IMR-90 (cell line): ENCODE data around the gene ZNF84.

Experiments used
- BHLHE40 ChIP-seq: fragments of 150-350 bp; IDR thresholded peaks from 2 replicates; pipeline ENCODE4 v1.6.1; 2016; ENCODE audit warnings: mild to moderate bottlenecking, low read depth, low read length
- FOS ChIP-seq: fragments of 150-350 bp; IDR thresholded peaks from 2 replicates; pipeline ENCODE4 v1.6.1; 2016; ENCODE audit warnings: low read depth, low read length
- POLR2A ChIP-seq: IDR thresholded peaks from 2 replicates; pipeline ENCODE4 v1.6.1; 2012; ENCODE audit warnings: mild to moderate bottlenecking, low read depth, low read length
- RAD21 ChIP-seq: IDR thresholded peaks from 2 replicates; pipeline ENCODE4 v1.6.1; 2012; ENCODE audit warnings: low read length, improper control_type of control experiment
- RCOR1 ChIP-seq: IDR thresholded peaks from 2 replicates; pipeline ENCODE4 v1.6.1; 2012; ENCODE audit warnings: mild to moderate bottlenecking, low read length, improper control_type of control experiment; ENCODE audit not compliant: insufficient replicate concordance
- RFX5 ChIP-seq: IDR thresholded peaks from 2 replicates; pipeline ENCODE4 v1.8.0; 2012; ENCODE audit warnings: low read depth, mild to moderate bottlenecking, low read length, moderate library complexity
- TF ChIP-seq, protein P1 (sequence below): conservative IDR thresholded peaks from 2 replicates; pipeline ENCODE4 v1.5.1; 2012; ENCODE audit warnings: mild to moderate bottlenecking, low read depth, low read length, improper control_type of control experiment
- TF ChIP-seq, protein P2 (sequence below): fragments of 150-350 bp; IDR thresholded peaks from 2 replicates; pipeline ENCODE4 v1.6.1; 2017; ENCODE audit warnings: mild to moderate bottlenecking, antibody characterized with exemption, low read length, low read depth
- TF ChIP-seq, protein P3 (sequence below): fragments of 150-350 bp; IDR thresholded peaks from 2 replicates; pipeline ENCODE4 v1.6.1; 2016; ENCODE audit warnings: low read depth, mild to moderate bottlenecking, low read length, moderate library complexity, borderline replicate concordance

DNA sequence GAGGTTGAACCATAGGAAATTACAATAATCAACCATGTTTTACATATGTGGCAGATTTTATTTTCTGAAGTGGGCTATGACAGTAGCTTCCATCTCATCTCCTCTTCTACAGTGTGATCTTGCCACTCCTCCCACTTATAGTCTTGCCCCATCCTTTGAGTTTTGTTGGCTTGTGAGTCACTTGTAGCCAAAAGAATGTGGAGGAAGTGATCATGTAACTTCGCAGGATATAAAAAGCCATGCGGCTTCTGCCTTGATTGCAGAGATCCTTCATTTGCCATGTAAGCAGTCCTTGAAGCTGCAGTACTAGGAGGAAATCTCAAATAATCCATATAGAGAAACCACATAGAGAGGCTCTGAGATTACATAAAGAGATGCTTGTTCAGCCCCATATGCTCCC, 13.7 kb upstream of the ZNF84 start:
- TF ChIP-seq RFX5 (no peak), POLR2A (no peak), BHLHE40 (no peak), FOS (no peak), RCOR1 (no peak), RAD21 (no peak)
- TF ChIP-seq, protein P1, sequence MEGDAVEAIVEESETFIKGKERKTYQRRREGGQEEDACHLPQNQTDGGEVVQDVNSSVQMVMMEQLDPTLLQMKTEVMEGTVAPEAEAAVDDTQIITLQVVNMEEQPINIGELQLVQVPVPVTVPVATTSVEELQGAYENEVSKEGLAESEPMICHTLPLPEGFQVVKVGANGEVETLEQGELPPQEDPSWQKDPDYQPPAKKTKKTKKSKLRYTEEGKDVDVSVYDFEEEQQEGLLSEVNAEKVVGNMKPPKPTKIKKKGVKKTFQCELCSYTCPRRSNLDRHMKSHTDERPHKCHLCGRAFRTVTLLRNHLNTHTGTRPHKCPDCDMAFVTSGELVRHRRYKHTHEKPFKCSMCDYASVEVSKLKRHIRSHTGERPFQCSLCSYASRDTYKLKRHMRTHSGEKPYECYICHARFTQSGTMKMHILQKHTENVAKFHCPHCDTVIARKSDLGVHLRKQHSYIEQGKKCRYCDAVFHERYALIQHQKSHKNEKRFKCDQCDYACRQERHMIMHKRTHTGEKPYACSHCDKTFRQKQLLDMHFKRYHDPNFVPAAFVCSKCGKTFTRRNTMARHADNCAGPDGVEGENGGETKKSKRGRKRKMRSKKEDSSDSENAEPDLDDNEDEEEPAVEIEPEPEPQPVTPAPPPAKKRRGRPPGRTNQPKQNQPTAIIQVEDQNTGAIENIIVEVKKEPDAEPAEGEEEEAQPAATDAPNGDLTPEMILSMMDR = no peak
- TF ChIP-seq, protein P2, sequence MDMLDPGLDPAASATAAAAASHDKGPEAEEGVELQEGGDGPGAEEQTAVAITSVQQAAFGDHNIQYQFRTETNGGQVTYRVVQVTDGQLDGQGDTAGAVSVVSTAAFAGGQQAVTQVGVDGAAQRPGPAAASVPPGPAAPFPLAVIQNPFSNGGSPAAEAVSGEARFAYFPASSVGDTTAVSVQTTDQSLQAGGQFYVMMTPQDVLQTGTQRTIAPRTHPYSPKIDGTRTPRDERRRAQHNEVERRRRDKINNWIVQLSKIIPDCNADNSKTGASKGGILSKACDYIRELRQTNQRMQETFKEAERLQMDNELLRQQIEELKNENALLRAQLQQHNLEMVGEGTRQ = no peak
- TF ChIP-seq, protein P3, sequence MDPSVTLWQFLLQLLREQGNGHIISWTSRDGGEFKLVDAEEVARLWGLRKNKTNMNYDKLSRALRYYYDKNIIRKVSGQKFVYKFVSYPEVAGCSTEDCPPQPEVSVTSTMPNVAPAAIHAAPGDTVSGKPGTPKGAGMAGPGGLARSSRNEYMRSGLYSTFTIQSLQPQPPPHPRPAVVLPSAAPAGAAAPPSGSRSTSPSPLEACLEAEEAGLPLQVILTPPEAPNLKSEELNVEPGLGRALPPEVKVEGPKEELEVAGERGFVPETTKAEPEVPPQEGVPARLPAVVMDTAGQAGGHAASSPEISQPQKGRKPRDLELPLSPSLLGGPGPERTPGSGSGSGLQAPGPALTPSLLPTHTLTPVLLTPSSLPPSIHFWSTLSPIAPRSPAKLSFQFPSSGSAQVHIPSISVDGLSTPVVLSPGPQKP = no peak
